ENCODE results near the gene MOGAT1.
A peak's percentile ranks its signal among the peaks of the same experiment; 100 is the strongest.

The MOGAT1 gene

DNA sequence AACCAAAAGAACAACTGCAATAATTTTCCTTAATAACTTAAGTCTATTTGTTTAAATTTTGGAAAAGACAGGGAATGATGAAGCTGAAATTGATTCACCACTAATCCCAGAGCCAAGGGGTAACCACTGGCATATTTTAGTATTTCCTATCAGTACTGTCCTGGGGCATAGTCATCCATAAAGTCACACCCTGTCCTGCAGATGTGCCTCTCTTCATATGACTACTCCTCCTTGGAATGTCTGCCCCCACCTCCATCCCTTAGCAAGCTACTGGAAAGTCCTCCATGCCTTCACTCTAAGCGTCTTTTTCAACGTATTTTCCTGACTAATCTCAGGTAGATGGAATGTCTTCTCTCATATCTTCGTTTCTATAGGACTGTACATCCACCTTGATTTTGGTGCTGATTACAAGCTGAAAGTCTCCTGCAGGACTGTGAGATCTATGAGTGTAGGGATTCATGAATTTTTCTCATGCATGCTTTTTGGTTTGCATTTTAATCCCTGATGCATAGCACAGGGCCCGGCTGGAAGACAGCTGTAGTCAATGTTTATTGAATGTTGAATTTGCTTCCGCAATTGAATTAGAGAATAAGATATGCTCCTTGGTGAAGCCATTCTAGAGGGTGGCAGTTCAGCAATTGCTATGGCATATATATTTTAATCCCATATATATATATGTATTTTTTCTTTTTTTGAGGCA, 85.6 kb downstream of the MOGAT1 start:
- DNase-seq (ENCODE audit: low read depth): peak; percentile 61
- H3K4me3 ChIP-seq (ENCODE audit: low read depth, low read length): no peak overlapping the region
